GM12878 (cell line): ENCODE data around the gene ARL17A.
"Not testable (repeated sequence)": the region's sequence is repeated elsewhere in the genome, so short reads cannot be mapped to it uniquely, and the experiment has no call there.

Experiments used
- EZH2 ChIP-seq: IDR thresholded peaks from 2 replicates; pipeline ENCODE4 v1.6.1; 2012; ENCODE audit warnings: low read depth, mild to moderate bottlenecking, control low read depth, inconsistent platforms, low read length, borderline replicate concordance; ENCODE audit not compliant: control insufficient read depth
- FOXM1 ChIP-seq: IDR thresholded peaks from 2 replicates; pipeline ENCODE4 v1.6.1; 2012; ENCODE audit warnings: low read depth, mild to moderate bottlenecking, inconsistent platforms, low read length, moderate library complexity
- LARP7 ChIP-seq: fragments of 450-650 bp; IDR thresholded peaks from 2 replicates; pipeline ENCODE4 v1.6.1; 2017; ENCODE audit warnings: mild to moderate bottlenecking
- MXI1 ChIP-seq: fragments of 150-350 bp; IDR thresholded peaks from 2 replicates; pipeline ENCODE4 v1.6.1; 2011; ENCODE audit warnings: low read depth, mild to moderate bottlenecking, inconsistent platforms, low read length, improper control_type of control experiment
- NFIC ChIP-seq: IDR thresholded peaks from 2 replicates; pipeline ENCODE4 v1.6.1; 2012; ENCODE audit warnings: low read depth, mild to moderate bottlenecking, inconsistent platforms, low read length, moderate library complexity
- NR2C2 ChIP-seq: IDR thresholded peaks from 2 replicates; pipeline ENCODE4 v1.6.1; 2011; ENCODE audit warnings: borderline replicate concordance, low read depth; ENCODE audit not compliant: control insufficient read depth, insufficient read length
- POLR2A ChIP-seq: IDR thresholded peaks from 2 replicates; pipeline ENCODE4 v1.6.1; 2011; ENCODE audit warnings: low read depth, mild to moderate bottlenecking, low read length
- POLR2AphosphoS5 ChIP-seq: IDR thresholded peaks from 2 replicates; pipeline ENCODE4 v1.6.1; 2011; ENCODE audit warnings: mild to moderate bottlenecking, low read length, inconsistent platforms
- RCOR1 ChIP-seq: conservative IDR thresholded peaks from 2 replicates; pipeline ENCODE4 v1.6.1; 2012; ENCODE audit warnings: low read depth, low read length, improper control_type of control experiment
- SRF ChIP-seq, 2 experiments: IDR thresholded peaks; 2 replicates each; pipeline ENCODE4 v1.6.1; 2011; ENCODE audit warnings: low read depth in 2 of 2, low read length in 2 of 2, mild to moderate bottlenecking in 1 of 2, moderate library complexity in 1 of 2
- YY1 ChIP-seq: IDR thresholded peaks from 2 replicates; pipeline ENCODE4 v1.6.1; 2011; ENCODE audit warnings: low read depth, mild to moderate bottlenecking, low read length
- ZNF274 ChIP-seq: IDR thresholded peaks from one replicate; pipeline ENCODE4 v1.8.0; 2011; ENCODE audit not compliant: insufficient read length, insufficient read depth
- TF ChIP-seq, protein P1 (sequence below), 3 experiments: IDR thresholded peaks in 2 of 3; conservative IDR thresholded peaks in 1 of 3; 2 replicates each; pipeline ENCODE4 v1.5.1; 2011; ENCODE audit warnings: low read depth in 3 of 3, low read length in 3 of 3, mild to moderate bottlenecking in 3 of 3, control low read depth in 2 of 3, moderate library complexity in 2 of 3, inconsistent platforms in 1 of 3, mixed read lengths in 1 of 3; ENCODE audit not compliant: control insufficient read depth in 2 of 3, insufficient read depth in 1 of 3; ENCODE audit errors: extremely low read depth in 1 of 3
- TF ChIP-seq, protein P2 (sequence below): IDR thresholded peaks from 2 replicates; pipeline ENCODE4 v1.6.1; 2011; ENCODE audit warnings: low read depth, low read length, improper control_type of control experiment, borderline replicate concordance

DNA sequence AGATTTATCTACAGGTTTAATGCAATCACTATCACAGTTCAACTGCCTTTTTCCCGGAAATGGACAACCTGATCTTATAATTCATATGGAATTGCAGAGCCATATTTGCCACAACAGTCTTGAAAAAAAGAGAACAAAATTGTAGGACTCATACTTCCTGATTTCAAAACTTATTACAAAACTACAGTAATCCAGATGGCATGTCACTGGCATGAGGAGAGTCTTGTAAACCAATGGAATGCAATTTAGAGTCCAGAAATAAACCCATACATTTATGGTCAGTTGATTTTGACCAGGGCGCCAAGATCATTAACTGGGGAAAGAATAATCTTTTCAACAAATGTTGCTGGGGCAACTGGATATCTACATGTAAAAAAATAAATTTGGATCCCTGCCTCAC is 31.8 kb upstream of the ARL17A start:
- TF ChIP-seq, protein P1, sequence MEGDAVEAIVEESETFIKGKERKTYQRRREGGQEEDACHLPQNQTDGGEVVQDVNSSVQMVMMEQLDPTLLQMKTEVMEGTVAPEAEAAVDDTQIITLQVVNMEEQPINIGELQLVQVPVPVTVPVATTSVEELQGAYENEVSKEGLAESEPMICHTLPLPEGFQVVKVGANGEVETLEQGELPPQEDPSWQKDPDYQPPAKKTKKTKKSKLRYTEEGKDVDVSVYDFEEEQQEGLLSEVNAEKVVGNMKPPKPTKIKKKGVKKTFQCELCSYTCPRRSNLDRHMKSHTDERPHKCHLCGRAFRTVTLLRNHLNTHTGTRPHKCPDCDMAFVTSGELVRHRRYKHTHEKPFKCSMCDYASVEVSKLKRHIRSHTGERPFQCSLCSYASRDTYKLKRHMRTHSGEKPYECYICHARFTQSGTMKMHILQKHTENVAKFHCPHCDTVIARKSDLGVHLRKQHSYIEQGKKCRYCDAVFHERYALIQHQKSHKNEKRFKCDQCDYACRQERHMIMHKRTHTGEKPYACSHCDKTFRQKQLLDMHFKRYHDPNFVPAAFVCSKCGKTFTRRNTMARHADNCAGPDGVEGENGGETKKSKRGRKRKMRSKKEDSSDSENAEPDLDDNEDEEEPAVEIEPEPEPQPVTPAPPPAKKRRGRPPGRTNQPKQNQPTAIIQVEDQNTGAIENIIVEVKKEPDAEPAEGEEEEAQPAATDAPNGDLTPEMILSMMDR (IDR thresholded peaks at IDR 0.05 in 2 of 3, conservative IDR thresholded peaks at IDR 0.05 in 1 of 3; ENCODE audit: control insufficient read depth in 2 of 3, extremely low read depth in 1 of 3, insufficient read depth in 1 of 3, low read depth in 3 of 3, low read length in 3 of 3), result not testable (repeated sequence)
- not testable (repeated sequence) for TF ChIP-seq SRF (IDR thresholded peaks at IDR 0.05; ENCODE audit: low read depth in 2 of 2, low read length in 2 of 2); POLR2AphosphoS5; RCOR1; YY1; FOXM1; ZNF274; MXI1; EZH2; NR2C2; LARP7; POLR2A; NFIC
- TF ChIP-seq, protein P2, sequence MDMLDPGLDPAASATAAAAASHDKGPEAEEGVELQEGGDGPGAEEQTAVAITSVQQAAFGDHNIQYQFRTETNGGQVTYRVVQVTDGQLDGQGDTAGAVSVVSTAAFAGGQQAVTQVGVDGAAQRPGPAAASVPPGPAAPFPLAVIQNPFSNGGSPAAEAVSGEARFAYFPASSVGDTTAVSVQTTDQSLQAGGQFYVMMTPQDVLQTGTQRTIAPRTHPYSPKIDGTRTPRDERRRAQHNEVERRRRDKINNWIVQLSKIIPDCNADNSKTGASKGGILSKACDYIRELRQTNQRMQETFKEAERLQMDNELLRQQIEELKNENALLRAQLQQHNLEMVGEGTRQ, result not testable (repeated sequence)
